HG03469 (cell line): Measurements from ENCODE around the gene TAP2.
"Not testable (repeated sequence)": the region's sequence is repeated elsewhere in the genome, so short reads cannot be mapped to it uniquely, and the experiment has no call there.

Experiments
- ATAC-seq: cut with Tn5 transposase; IDR thresholded peaks from one replicate; pipeline ENCODE4 v1.9.1; 2021; ENCODE audit warnings: mild to moderate bottlenecking, moderate library complexity, moderate number of reproducible peaks; ENCODE audit not compliant: unreplicated experiment

The TAP2 gene

GRCh38 chr6:32836873-32837272 is 1.7 kb downstream of the TAP2 start:
- no peak for ATAC-seq

GRCh38 chr6:32835167-32835893 is 3.2 kb downstream of the TAP2 start:
- no peak for ATAC-seq

- no peak for ATAC-seq
Measured at GRCh38 chr6:32833664-32834063, 4.9 kb downstream of the TAP2 start.

GRCh38 chr6:32832535-32832934 is 6.0 kb downstream of the TAP2 start:
- no peak for ATAC-seq

- no peak for ATAC-seq
Measured at GRCh38 chr6:32830936-32831335, 7.6 kb downstream of the TAP2 start.

- no peak for ATAC-seq
Measured at GRCh38 chr6:32830017-32830416, 8.5 kb downstream of the TAP2 start.

GRCh38 chr6:32829495-32829894 is 9.0 kb downstream of the TAP2 start:
- no peak for ATAC-seq

GRCh38 chr6:32827025-32827424 is 11.5 kb downstream of the TAP2 start:
- ATAC-seq, result no peak

GRCh38 chr6:32825966-32826365 is 12.6 kb downstream of the TAP2 start:
- no peak for ATAC-seq

- ATAC-seq, result no peak
Measured at GRCh38 chr6:32819729-32820128, 18.8 kb downstream of the TAP2 start.

GRCh38 chr6:32818867-32819266 is 19.7 kb downstream of the TAP2 start:
- no peak for ATAC-seq

- no peak for ATAC-seq
Measured at GRCh38 chr6:32816746-32817204, 21.8 kb downstream of the TAP2 start, which contains the start of gene HLA-DOB. TSS of gene HLA-DOB (minus strand) at chr6:32817002. CDS start at chr6:32816951, 51 bp downstream.

GRCh38 chr6:32815996-32816395 is 22.5 kb downstream of the TAP2 start:
- ATAC-seq, result no peak

GRCh38 chr6:32815115-32815514 is 23.4 kb downstream of the TAP2 start:
- no peak for ATAC-seq

- ATAC-seq, result no peak
Measured at GRCh38 chr6:32814145-32814544, 24.4 kb downstream of the TAP2 start.

- ATAC-seq, result no peak
Measured at GRCh38 chr6:32809171-32809570, 29.4 kb downstream of the TAP2 start.

GRCh38 chr6:32807020-32807580 is 31.4 kb downstream of the TAP2 start:
- no peak for ATAC-seq

GRCh38 chr6:32805404-32805803 is 33.1 kb downstream of the TAP2 start:
- ATAC-seq, result not testable (repeated sequence)

GRCh38 chr6:32803416-32803815 is 35.1 kb downstream of the TAP2 start:
- ATAC-seq, result no peak

- ATAC-seq, result no peak
Measured at GRCh38 chr6:32799740-32800139, 38.8 kb downstream of the TAP2 start.

- no peak for ATAC-seq
Measured at GRCh38 chr6:32799168-32799567, 39.4 kb downstream of the TAP2 start.
